Endothelial cell (in vitro differentiated cells): Measurements from ENCODE around the gene ITGB5. TPM values are rescaled to one million over a fixed set of nuclear protein-coding genes. Genes with fewer than 3 reads are reported as not detected.
"Not testable (repeated sequence)": the region's sequence is repeated elsewhere in the genome, so short reads cannot be mapped to it uniquely, and the experiment has no call there.

Experiments
- DNase-seq: peaks from one replicate; pipeline ENCODE4 v3.0.0; 2021; ENCODE audit warnings: low spot score
- H3K27ac Mint-ChIP-seq: one replicate; pipeline ENCODE4 v1.8.0; 2021; ENCODE audit warnings: mixed read lengths, inconsistent platforms; ENCODE audit not compliant: unreplicated experiment
- H3K27me3 Mint-ChIP-seq: one replicate; pipeline ENCODE4 v1.8.0; 2021; ENCODE audit warnings: mild to moderate bottlenecking, moderate library complexity, mixed read lengths, inconsistent platforms; ENCODE audit not compliant: unreplicated experiment
- H3K36me3 Mint-ChIP-seq: one replicate; pipeline ENCODE4 v1.8.0; 2021; ENCODE audit warnings: mild to moderate bottlenecking, low read depth, mixed read lengths, inconsistent platforms; ENCODE audit not compliant: unreplicated experiment
- H3K4me1 Mint-ChIP-seq: one replicate; pipeline ENCODE4 v1.8.0; 2021; ENCODE audit warnings: mild to moderate bottlenecking, mixed read lengths, inconsistent platforms; ENCODE audit not compliant: unreplicated experiment
- H3K4me3 Mint-ChIP-seq: one replicate; pipeline ENCODE4 v1.8.0; 2021; ENCODE audit warnings: mild to moderate bottlenecking, mixed read lengths, inconsistent platforms; ENCODE audit not compliant: unreplicated experiment
- H3K9me3 Mint-ChIP-seq: one replicate; pipeline ENCODE4 v1.8.0; 2021; ENCODE audit warnings: mixed read lengths, inconsistent platforms; ENCODE audit not compliant: unreplicated experiment
- total RNA-seq: library from RNA; stranded (reverse); fragmentation: NEBNext Ultra II Directional; extraction: Animal tissue kit (Norgen Biotek cat#: 25700); gene quantifications from one replicate; pipeline ENCODE4 v1.2.1, GENCODE V29; 2021; ENCODE audit not compliant: unreplicated experiment
- TF ChIP-seq, protein P1 (sequence below): fragments of 200-600 bp; sonication (generic); IDR thresholded peaks from one replicate; pipeline ENCODE4 v1.5.0; 2021; ENCODE audit warnings: antibody characterized with exemption; ENCODE audit not compliant: unreplicated experiment

ITGB5 gene
- total RNA-seq, 1 donor from 2014 or later, result 55.2 TPM

- H3K4me1 Mint-ChIP-seq, result no peaks in the 10 kb centered on the region
- H3K27ac Mint-ChIP-seq, result no peak overlapping the region
These were observed 135.1 kb downstream of the ITGB5 start for GRCh38 chr3:124752051-124752450.

DNA sequence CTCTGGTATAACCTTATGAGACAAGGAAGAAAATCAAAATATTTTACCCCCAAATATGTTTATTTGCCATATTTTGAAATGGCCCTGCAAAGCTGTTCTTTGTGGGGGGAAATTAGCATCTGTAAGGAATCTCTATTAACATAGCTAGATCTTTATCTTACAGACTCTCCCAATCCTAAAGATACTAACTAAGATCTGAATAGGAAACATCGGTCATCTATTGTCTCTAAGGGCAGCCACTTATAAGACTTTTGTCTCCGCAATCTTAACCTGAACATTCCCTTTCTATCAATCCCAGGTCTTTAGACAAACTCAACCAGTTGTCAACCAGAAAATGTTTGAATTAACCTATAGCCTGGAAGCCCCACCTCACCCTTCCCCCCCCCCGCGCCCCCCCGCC lies 135.7 kb downstream of the ITGB5 start:
- no peaks in the 10 kb centered on the region for H3K9me3 Mint-ChIP-seq
- no peaks in the 10 kb centered on the region for H3K4me1 Mint-ChIP-seq
- peaks cover 1% of the 10 kb centered on the region for H3K27me3 Mint-ChIP-seq
- peaks cover 6% of the 10 kb centered on the region for H3K36me3 Mint-ChIP-seq
- DNase-seq, result no peak
- H3K4me3 Mint-ChIP-seq, result no peak overlapping the region
- TF ChIP-seq, protein P1, sequence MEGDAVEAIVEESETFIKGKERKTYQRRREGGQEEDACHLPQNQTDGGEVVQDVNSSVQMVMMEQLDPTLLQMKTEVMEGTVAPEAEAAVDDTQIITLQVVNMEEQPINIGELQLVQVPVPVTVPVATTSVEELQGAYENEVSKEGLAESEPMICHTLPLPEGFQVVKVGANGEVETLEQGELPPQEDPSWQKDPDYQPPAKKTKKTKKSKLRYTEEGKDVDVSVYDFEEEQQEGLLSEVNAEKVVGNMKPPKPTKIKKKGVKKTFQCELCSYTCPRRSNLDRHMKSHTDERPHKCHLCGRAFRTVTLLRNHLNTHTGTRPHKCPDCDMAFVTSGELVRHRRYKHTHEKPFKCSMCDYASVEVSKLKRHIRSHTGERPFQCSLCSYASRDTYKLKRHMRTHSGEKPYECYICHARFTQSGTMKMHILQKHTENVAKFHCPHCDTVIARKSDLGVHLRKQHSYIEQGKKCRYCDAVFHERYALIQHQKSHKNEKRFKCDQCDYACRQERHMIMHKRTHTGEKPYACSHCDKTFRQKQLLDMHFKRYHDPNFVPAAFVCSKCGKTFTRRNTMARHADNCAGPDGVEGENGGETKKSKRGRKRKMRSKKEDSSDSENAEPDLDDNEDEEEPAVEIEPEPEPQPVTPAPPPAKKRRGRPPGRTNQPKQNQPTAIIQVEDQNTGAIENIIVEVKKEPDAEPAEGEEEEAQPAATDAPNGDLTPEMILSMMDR, result no peak
- no peak overlapping the region for H3K27ac Mint-ChIP-seq

More at GRCh38 chr3:124752051-124752450, 135.1 kb downstream of the ITGB5 start:
- Mint-ChIP-seq H3K36me3 (peaks cover 5% of the 10 kb centered on the region), H3K27me3 (peaks cover 1% of the 10 kb centered on the region), H3K9me3 (no peaks in the 10 kb centered on the region), H3K4me3 (no peak overlapping the region)
- TF ChIP-seq, protein P1, result no peak
- DNase-seq, result no peak

DNA sequence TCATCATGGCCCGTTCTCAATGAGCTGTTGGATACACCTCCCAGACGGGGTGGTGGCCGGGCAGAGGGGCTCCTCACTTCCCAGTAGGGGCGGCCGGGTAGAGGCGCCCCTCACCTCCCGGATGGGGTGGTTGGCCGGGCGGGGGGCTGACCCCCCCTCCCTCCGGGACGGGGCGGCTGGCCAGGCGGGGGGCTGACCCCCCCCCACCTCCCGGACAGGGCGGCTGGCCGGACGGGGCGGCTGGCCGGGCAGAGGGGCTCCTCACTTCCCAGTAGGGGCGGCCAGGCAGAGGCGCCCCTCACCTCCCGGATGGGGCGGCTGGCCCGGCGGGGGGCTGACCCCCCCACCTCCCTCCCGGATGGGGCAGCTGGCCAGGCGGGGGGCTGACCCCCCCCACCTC lies 137.3 kb downstream of the ITGB5 start:
- peaks cover 13% of the 10 kb centered on the region for H3K36me3 Mint-ChIP-seq
- H3K9me3 Mint-ChIP-seq, DNase-seq, H3K4me1 Mint-ChIP-seq, H3K27ac Mint-ChIP-seq, H3K27me3 Mint-ChIP-seq, H3K4me3 Mint-ChIP-seq: not testable (repeated sequence)

- DNase-seq, result no peak
- Mint-ChIP-seq H3K4me1 (no peaks in the 10 kb centered on the region), H3K27me3 (peaks cover 1% of the 10 kb centered on the region), H3K36me3 (peaks cover 16% of the 10 kb centered on the region), H3K9me3 (no peaks in the 10 kb centered on the region), H3K27ac (no peak overlapping the region), H3K4me3 (no peak overlapping the region)
- TF ChIP-seq, protein P1, result no peak
These were observed 138.5 kb downstream of the ITGB5 start for GRCh38 chr3:124748560-124749198.

- H3K27me3 Mint-ChIP-seq, result peaks cover 1% of the 10 kb centered on the region
- no peaks in the 10 kb centered on the region for H3K4me1 Mint-ChIP-seq
- TF ChIP-seq, protein P1, result no peak
- DNase-seq, result no peak
- no peaks in the 10 kb centered on the region for H3K9me3 Mint-ChIP-seq
- H3K4me3 Mint-ChIP-seq, result no peak overlapping the region
- H3K36me3 Mint-ChIP-seq, result peaks cover 18% of the 10 kb centered on the region
- no peak overlapping the region for H3K27ac Mint-ChIP-seq
These were observed 139.8 kb downstream of the ITGB5 start for GRCh38 chr3:124747111-124747981.
